GM20000 (cell line): ENCODE measurements around the gene HEXIM1.

Source experiments
- DNase-seq: peaks from one replicate; pipeline ENCODE4 v3.0.0; 2012; ENCODE audit warnings: low spot score
- TF ChIP-seq, protein P1 (sequence below): IDR thresholded peaks from 2 replicates; pipeline ENCODE4 v1.5.1; 2012; ENCODE audit warnings: mild to moderate bottlenecking, control low read depth; ENCODE audit errors: extremely low read depth, missing control alignments

Gene HEXIM1

DNA sequence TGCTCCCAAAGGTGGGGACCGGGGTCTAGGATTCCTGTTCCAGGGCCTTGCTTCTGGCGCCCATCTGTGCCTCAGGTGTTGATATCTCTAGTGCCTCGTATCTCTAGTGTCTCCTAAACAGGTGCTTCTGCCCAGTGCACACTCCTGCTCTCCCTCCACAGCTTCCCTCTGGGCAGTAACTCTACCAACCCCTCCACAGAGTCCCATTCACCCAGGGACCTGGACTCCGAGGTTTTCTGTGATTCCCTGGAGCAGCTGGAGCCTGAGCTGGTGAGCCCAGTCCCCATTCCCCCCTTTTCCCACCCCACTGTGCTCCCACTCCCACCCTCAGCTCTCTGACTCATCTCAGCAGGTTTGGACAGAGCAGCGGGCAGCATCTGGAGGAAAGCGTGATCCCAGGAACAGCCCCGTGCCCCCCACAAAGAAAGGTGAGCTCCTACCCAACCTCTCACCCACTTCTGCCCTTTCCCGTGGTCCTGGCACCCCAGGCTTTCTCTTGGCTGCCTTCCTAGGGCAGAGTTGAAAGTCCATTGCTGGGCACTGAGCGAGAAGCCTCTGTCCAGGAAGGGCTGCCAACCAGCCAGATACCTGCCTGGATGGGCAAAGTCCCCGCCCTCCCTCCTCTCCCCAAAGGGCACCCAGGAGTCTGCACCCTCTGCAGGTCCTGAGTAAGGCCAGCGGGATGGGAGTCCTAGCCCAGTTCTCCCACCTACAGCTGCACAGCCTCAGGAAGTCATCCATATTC lies 10.5 kb upstream of the HEXIM1 start:
- no peak for DNase-seq
- TF ChIP-seq, protein P1, sequence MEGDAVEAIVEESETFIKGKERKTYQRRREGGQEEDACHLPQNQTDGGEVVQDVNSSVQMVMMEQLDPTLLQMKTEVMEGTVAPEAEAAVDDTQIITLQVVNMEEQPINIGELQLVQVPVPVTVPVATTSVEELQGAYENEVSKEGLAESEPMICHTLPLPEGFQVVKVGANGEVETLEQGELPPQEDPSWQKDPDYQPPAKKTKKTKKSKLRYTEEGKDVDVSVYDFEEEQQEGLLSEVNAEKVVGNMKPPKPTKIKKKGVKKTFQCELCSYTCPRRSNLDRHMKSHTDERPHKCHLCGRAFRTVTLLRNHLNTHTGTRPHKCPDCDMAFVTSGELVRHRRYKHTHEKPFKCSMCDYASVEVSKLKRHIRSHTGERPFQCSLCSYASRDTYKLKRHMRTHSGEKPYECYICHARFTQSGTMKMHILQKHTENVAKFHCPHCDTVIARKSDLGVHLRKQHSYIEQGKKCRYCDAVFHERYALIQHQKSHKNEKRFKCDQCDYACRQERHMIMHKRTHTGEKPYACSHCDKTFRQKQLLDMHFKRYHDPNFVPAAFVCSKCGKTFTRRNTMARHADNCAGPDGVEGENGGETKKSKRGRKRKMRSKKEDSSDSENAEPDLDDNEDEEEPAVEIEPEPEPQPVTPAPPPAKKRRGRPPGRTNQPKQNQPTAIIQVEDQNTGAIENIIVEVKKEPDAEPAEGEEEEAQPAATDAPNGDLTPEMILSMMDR: no peak

DNA sequence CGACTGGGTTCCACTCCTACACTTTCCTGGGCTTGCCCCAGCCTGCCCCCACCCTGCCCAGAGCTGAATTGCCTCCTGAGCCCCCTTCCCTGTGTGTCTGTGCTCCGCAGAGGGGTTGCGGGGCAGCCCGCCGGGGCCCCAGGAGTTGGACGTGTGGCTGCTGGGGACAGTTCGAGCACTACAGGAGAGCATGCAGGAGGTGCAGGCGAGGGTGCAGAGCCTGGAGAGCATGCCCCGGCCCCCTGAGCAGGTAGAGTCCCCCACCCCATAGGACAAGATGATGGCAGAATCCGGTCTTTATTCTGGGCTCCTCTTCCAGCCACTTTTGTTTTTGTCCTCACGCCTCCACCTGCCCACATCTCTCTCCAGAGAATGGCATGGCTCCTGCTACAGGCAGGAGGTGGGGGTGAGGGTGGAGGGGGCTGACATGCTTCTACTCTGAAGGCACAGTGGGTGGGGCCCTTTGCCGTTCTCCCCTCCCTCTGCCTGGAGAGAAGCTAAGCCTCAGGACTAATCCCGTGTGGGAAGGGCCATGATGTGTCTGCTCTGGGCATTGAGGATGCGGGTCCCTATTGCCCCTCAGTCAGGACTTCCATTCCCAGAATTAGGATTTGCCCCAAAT lies 9.3 kb upstream of the HEXIM1 start:
- TF ChIP-seq, protein P1: no peak
- no peak for DNase-seq

DNA sequence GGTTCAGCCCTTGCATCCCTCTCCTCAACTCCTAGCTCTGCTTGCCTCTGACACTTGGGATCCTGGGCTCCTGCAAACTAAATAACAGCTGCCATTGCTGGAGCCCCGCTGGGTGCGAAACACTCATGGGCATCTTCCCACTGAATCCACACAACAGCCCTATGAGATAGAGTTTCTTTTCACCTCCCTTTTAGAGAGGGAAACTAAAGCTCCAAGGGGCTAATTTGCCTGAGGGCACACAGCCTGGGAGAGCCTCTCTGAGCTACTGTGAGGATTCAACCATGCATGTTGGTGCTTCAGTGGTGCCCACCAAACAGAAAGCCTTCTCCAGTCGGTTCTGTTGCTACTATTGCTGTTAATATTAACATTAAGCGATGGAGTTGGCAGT lies 8.7 kb upstream of the HEXIM1 start:
- TF ChIP-seq, protein P1: no peak
- no peak for DNase-seq

DNA sequence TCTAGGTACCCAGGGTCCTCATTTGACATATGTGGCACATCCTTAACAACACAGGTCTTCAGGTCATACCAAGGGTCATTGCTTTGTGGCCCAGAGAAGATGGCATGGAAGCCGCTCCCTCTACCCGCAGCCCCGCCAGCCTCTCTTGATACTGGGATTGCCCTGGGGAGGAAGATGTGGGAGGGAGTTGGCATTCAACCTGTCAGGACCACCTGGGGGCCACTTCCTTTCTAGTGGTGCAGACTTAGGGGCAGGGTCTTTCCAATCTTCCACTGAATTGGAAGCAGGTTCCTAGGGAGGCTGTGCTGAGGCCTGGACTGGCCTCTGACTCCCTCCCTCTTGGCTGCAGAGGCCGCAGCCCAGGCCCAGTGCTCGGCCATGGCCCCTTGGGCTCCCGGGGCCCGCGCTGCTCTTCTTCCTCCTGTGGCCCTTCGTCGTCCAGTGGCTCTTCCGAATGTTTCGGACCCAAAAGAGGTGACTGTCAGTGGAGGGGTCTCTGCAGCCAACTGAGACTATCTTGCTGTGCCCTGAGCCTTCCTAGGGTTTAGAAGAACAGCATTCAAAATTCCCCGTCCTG lies 5.1 kb upstream of the HEXIM1 start:
- TF ChIP-seq, protein P1: no peak
- no peak for DNase-seq

DNA sequence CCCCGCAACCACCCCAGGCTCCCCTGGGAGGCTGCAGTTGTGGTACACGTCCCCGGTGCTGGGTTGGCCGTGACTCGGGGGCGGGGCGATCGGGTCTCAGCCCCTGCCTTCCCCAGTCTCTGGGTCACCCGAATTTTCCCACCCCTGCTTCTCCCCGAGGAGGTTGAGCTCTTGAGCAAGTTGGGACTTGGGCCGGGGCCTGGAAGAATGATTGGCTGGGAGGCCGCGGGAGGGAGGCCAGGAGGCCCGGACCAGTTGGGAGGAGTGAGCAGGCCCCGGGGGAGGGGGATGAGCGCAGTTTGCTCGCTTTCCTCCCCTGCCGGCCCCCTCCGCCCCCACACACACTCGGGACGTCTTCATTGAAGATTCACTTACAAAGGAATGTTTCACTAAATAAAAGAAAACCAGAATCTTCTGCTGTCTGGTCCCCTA lies 4.5 kb upstream of the HEXIM1 start:
- no peak for DNase-seq
- TF ChIP-seq, protein P1: no peak

DNA sequence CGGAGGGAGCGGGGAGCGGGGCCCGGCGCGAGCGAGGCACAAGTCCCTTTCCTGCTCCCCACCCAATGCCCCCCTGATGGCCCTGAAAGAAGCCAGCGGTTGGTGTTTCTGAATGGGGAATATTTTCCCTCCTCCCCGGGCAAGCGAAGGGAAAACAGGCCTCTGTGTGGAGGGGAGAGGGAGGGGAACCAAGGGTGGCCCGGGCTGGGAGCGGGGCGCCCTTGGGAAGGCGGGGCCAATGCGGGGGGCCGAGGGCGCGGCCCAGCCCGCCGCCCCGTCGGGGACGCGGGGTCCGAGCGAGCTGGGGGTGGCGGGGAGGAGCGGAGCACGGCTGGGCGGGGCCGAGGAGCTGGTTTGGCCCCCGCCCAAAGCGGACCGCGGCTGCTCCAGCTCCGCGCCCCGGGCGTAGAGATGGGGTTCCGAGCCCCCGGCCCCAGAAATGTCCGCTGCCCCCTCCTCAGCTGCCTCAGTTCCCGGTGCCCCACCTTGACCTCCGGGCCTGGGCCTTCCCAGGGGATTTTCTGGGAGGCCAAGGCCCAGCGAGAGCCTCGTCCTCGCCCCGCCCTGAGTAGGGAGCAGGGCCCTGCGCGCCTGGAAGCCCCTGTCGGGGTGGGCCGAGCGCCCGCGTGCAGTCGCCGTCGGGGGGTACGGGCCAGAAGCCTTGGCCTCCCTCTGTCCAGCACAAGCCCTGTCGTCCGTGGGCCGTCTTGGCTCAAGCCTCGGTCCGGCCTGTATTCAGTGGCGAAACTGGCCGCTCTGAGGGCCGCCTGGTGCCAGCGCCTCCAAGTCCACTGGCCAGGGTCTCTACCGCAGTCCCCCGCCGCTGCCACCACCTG lies 3.9 kb upstream of the HEXIM1 start:
- DNase-seq: peak; percentile 61
- TF ChIP-seq, protein P1: no peak

DNA sequence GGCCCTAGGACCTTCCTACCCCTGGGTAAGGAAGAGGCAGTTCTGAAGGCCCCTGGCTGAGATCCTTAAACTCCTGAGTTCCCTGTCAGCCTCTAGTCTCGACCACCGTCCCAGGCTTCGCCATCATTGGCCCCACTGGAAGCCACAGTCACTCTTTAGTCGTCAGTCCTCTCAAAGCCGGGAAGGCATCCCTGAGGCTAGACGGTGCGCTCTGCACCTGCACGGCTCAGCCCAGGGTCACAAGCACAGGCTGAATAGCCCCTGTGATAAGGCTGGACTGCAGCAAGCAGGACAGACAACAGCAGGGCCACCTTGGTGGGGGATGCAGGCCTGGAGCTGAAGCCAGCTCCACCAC lies 3.3 kb upstream of the HEXIM1 start:
- TF ChIP-seq, protein P1: no peak
- no peak for DNase-seq
